H9 (cell line): ENCODE results near the gene ABHD16B. TPM values are rescaled to one million over a fixed set of nuclear protein-coding genes. Genes with fewer than 3 reads are reported as not detected.

Experiments
- DNase-seq: peaks from one replicate; pipeline ENCODE4 v3.0.0-alpha.2; 2017
- H2AFZ ChIP-seq: one replicate; pipeline ENCODE4 v1.6.1; 2013; ENCODE audit warnings: mild to moderate bottlenecking, low read length, control low read depth, moderate library complexity
- H2AK5ac ChIP-seq: 2 replicates; pipeline ENCODE4 v1.6.1; 2013; ENCODE audit warnings: low read length, control low read depth, mixed read lengths; ENCODE audit not compliant: insufficient read length
- H2BK120ac ChIP-seq: one replicate; pipeline ENCODE4 v1.6.1; 2013; ENCODE audit warnings: low read depth, mild to moderate bottlenecking, low read length, control low read depth, inconsistent platforms; ENCODE audit not compliant: poor library complexity, severe bottlenecking
- H2BK12ac ChIP-seq: 2 replicates; pipeline ENCODE4 v1.6.1; 2013; ENCODE audit warnings: low read length, control low read depth, mixed read lengths, low read depth; ENCODE audit not compliant: insufficient read length
- H2BK15ac ChIP-seq: 2 replicates; pipeline ENCODE4 v1.6.1; 2013; ENCODE audit warnings: low read depth, low read length, control low read depth
- H2BK20ac ChIP-seq: one replicate; pipeline ENCODE4 v1.6.1; 2013; ENCODE audit warnings: low read depth, mild to moderate bottlenecking, low read length, control low read depth, inconsistent platforms; ENCODE audit not compliant: poor library complexity, severe bottlenecking
- H2BK5ac ChIP-seq: 2 replicates; pipeline ENCODE4 v1.6.1; 2013; ENCODE audit warnings: low read length, control low read depth, mixed read lengths; ENCODE audit not compliant: insufficient read length
- H3K14ac ChIP-seq: 2 replicates; pipeline ENCODE4 v1.6.1; 2013; ENCODE audit warnings: low read length, control low read depth; ENCODE audit not compliant: insufficient read depth
- H3K18ac ChIP-seq: 2 replicates; pipeline ENCODE4 v1.6.1; 2013; ENCODE audit warnings: low read depth, mild to moderate bottlenecking, mixed read lengths, low read length, control low read depth; ENCODE audit not compliant: insufficient read length
- H3K23ac ChIP-seq: 2 replicates; pipeline ENCODE4 v1.6.1; 2013; ENCODE audit warnings: low read length, control low read depth, mixed read lengths, low read depth; ENCODE audit not compliant: insufficient read length
- H3K23me2 ChIP-seq: 2 replicates; pipeline ENCODE4 v1.6.1; 2013; ENCODE audit warnings: low read depth, mild to moderate bottlenecking, mixed read lengths, low read length, control low read depth; ENCODE audit not compliant: insufficient read length, poor library complexity, severe bottlenecking
- H3K27ac ChIP-seq: 2 replicates; pipeline ENCODE4 v1.5.1; 2013; ENCODE audit warnings: low read length, control low read depth, mixed read lengths, low read depth; ENCODE audit not compliant: insufficient read length
- H3K27me3 ChIP-seq: 2 replicates; pipeline ENCODE4 v1.6.1; 2013; ENCODE audit warnings: low read length, control low read depth, inconsistent platforms; ENCODE audit not compliant: insufficient read depth
- H3K4ac ChIP-seq: 2 replicates; pipeline ENCODE4 v1.6.1; 2013; ENCODE audit warnings: low read depth, mild to moderate bottlenecking, control low read depth, inconsistent platforms, low read length, moderate library complexity
- H3K4me1 ChIP-seq: 2 replicates; pipeline ENCODE4 v1.6.1; 2013; ENCODE audit warnings: low read length, control low read depth, inconsistent platforms; ENCODE audit not compliant: insufficient read depth
- H3K4me2 ChIP-seq: 2 replicates; pipeline ENCODE4 v1.6.1; 2013; ENCODE audit warnings: low read length, control low read depth, mixed read lengths; ENCODE audit not compliant: insufficient read length, insufficient read depth
- H3K56ac ChIP-seq: 2 replicates; pipeline ENCODE4 v1.6.1; 2013; ENCODE audit warnings: low read depth, mild to moderate bottlenecking, mixed read lengths, low read length, control low read depth; ENCODE audit not compliant: insufficient read length
- H3K79me1 ChIP-seq: 2 replicates; pipeline ENCODE4 v1.6.1; 2013; ENCODE audit warnings: low read depth, mild to moderate bottlenecking, moderate library complexity, low read length, control low read depth, inconsistent platforms; ENCODE audit not compliant: insufficient read depth, poor library complexity, severe bottlenecking
- H3K79me2 ChIP-seq: 2 replicates; pipeline ENCODE4 v1.6.1; 2013; ENCODE audit warnings: low read length, control low read depth, inconsistent platforms; ENCODE audit not compliant: insufficient read depth
- H3K9ac ChIP-seq: 2 replicates; pipeline ENCODE4 v1.6.1; 2013; ENCODE audit warnings: low read length, control low read depth, mixed read lengths; ENCODE audit not compliant: insufficient read length; ENCODE audit errors: extremely low read depth
- H3K9me3 ChIP-seq: one replicate; pipeline ENCODE4 v1.6.1; 2013; ENCODE audit warnings: low read depth, low read length, inconsistent platforms; ENCODE audit not compliant: control insufficient read depth
- H3T11ph ChIP-seq: one replicate; pipeline ENCODE4 v1.6.1; 2013; ENCODE audit warnings: mild to moderate bottlenecking, low read length, control low read depth, inconsistent platforms
- H4K20me1 ChIP-seq: one replicate; pipeline ENCODE4 v1.6.1; 2013; ENCODE audit not compliant: control insufficient read depth, insufficient read length, insufficient read depth
- H4K5ac ChIP-seq: 2 replicates; pipeline ENCODE4 v1.6.1; 2013; ENCODE audit warnings: low read depth, mild to moderate bottlenecking, mixed read lengths, low read length, control low read depth; ENCODE audit not compliant: insufficient read length
- H4K8ac ChIP-seq: replicated peaks from 2 replicates; pipeline ENCODE4 v1.6.1; 2013; ENCODE audit warnings: low read length, control low read depth, mixed read lengths, low read depth; ENCODE audit not compliant: insufficient read length
- H4K91ac ChIP-seq: 2 replicates; pipeline ENCODE4 v1.6.1; 2013; ENCODE audit warnings: low read depth, mild to moderate bottlenecking, moderate library complexity, mixed read lengths, low read length, control low read depth; ENCODE audit not compliant: insufficient read length
- H3K27ac Mint-ChIP-seq, 3 experiments: 2 replicates in 2 of 3; 3 replicates in 1 of 3; pipeline ENCODE4 v1.8.0; 2020 to 2021; ENCODE audit warnings: mixed read lengths in 3 of 3, mild to moderate bottlenecking in 1 of 3, moderate library complexity in 1 of 3
- H3K27me3 Mint-ChIP-seq: 2 replicates; pipeline ENCODE4 v1.8.0; 2021; ENCODE audit warnings: low read depth, mild to moderate bottlenecking, moderate library complexity, mixed read lengths
- H3K36me3 Mint-ChIP-seq, 3 experiments: 2 replicates in 2 of 3; 3 replicates in 1 of 3; pipeline ENCODE4 v1.8.0; 2020 to 2021; ENCODE audit warnings: low read depth in 3 of 3, mixed read lengths in 3 of 3; ENCODE audit not compliant: insufficient read depth in 1 of 3
- H3K4me1 Mint-ChIP-seq, 2 experiments: 2 replicates each; pipeline ENCODE4 v1.8.0; 2020; ENCODE audit warnings: mixed read lengths in 2 of 2
- H3K4me3 Mint-ChIP-seq, 2 experiments: 2 replicates in 1 of 2; 3 replicates in 1 of 2; pipeline ENCODE4 v1.8.0; 2020 to 2021; ENCODE audit warnings: mild to moderate bottlenecking in 2 of 2, mixed read lengths in 2 of 2, moderate library complexity in 1 of 2
- H3K9me3 Mint-ChIP-seq, 2 experiments: 2 replicates in 1 of 2; 3 replicates in 1 of 2; pipeline ENCODE4 v1.8.0; 2020; ENCODE audit warnings: mild to moderate bottlenecking in 2 of 2, mixed read lengths in 2 of 2, moderate library complexity in 1 of 2
- CTCF ChIP-seq: fragments of 200-600 bp; sonication (generic); conservative IDR thresholded peaks from 3 replicates; pipeline ENCODE4 v1.8.0; 2021; ENCODE audit warnings: antibody characterized with exemption, mild to moderate bottlenecking
- WGBS: extraction: QIAGEN DNeasy Blood & Tissue Kit; methylation state at CpG from one replicate; pipeline ENCODE4 v1.1.7; 2013; ENCODE audit warnings: missing lambda C conversion rate, low lambda C conversion rate, mixed read lengths; ENCODE audit not compliant: insufficient read length; ENCODE audit errors: extremely low coverage; 5-methylcytosine and 5-hydroxymethylcytosine counted together
- total RNA-seq: library from RNA; stranded (reverse); gene quantifications from 2 replicates; pipeline ENCODE4 v1.2.1, GENCODE V29; 2021

Gene ABHD16B
- total RNA-seq, 1 experiment from 2014 or later, result not detected

GRCh38 chr20:63861981-63862901 is 943 bp downstream of the ABHD16B start:
- DNase-seq, result no peak
- H2BK12ac ChIP-seq, result no peak overlapping the region
- H4K8ac ChIP-seq, result no peak overlapping the region
- no peaks in the 10 kb centered on the region for H3K27me3 ChIP-seq
- no peak overlapping the region for H3K27ac ChIP-seq
- no peak overlapping the region for H3K23ac ChIP-seq
- H3K14ac ChIP-seq, result no peak overlapping the region
- Mint-ChIP-seq H3K27me3 (no peaks in the 10 kb centered on the region), H3K36me3 (peaks cover 0 to 14% (median 9%) of the 10 kb centered on the region in 3 experiments; a peak in 6 of 7 replicates), H3K4me1 (peaks cover 35 to 47% of the 10 kb centered on the region in 2 experiments), H3K27ac (no peak overlapping the region), H3K9me3 (0 out of 5 replicates have a peak, but pooled peaks cover 0 to 2% of the 10 kb centered on the region in 2 experiments), H3K4me3 (no peak overlapping the region)
- H2BK20ac ChIP-seq, result no peak overlapping the region
- no peak overlapping the region for H3K18ac ChIP-seq
- H4K91ac ChIP-seq, result no peak overlapping the region
- no peak overlapping the region for H3T11ph ChIP-seq
- H3K23me2 ChIP-seq, result peaks cover 3% of the 10 kb centered on the region
- no peaks in the 10 kb centered on the region for H3K79me1 ChIP-seq
- no peak overlapping the region for H2BK120ac ChIP-seq
- H3K79me2 ChIP-seq, result peaks cover 2% of the 10 kb centered on the region; the same call in 1 of the 2 replicates
- H3K9ac ChIP-seq, result no peak overlapping the region
- H2AFZ ChIP-seq, result no peak overlapping the region
- H2AK5ac ChIP-seq, result no peak overlapping the region
- no peak overlapping the region for H3K56ac ChIP-seq
- H4K20me1 ChIP-seq, result no peaks in the 10 kb centered on the region
- H3K4ac ChIP-seq, result no peak overlapping the region
- H2BK5ac ChIP-seq, result no peak overlapping the region
- no peak for TF ChIP-seq CTCF
- H3K9me3 ChIP-seq, result no peaks in the 10 kb centered on the region
- no peak overlapping the region for H4K5ac ChIP-seq
- peaks cover 2% of the 10 kb centered on the region; the same call in 1 of the 2 replicates for H3K4me1 ChIP-seq
- no peak overlapping the region for H3K4me2 ChIP-seq
- no CpG with 5 or more reads among the region's 95 CpGs for WGBS
- H2BK15ac ChIP-seq, result no peak overlapping the region
